ENCODE results near the gene CAMK1G.

Gene CAMK1G

GRCh38 chr1:209630383-209631225 is 47.1 kb downstream of the CAMK1G start:
- TF ChIP-seq CTCF (conservative IDR thresholded peaks at IDR 0.05; ENCODE audit: control insufficient read depth, insufficient read depth, low read depth, low read length), result no peak
- no peak for DNase-seq (ENCODE audit: low read depth)
- no peak overlapping the region for H3K4me3 ChIP-seq (ENCODE audit: control insufficient read depth, low read depth, low read length)

- TF ChIP-seq CTCF (conservative IDR thresholded peaks at IDR 0.05; ENCODE audit: control insufficient read depth, insufficient read depth, low read depth, low read length), result no peak
- H3K4me3 ChIP-seq (ENCODE audit: control insufficient read depth, low read depth, low read length), result no peak overlapping the region
- peak; percentile 52 for DNase-seq (ENCODE audit: low read depth)
These were observed 50.0 kb downstream of the CAMK1G start for GRCh38 chr1:209633335-209633997.

- TF ChIP-seq CTCF (conservative IDR thresholded peaks at IDR 0.05; ENCODE audit: control insufficient read depth, insufficient read depth, low read depth, low read length), result no peak
- DNase-seq (ENCODE audit: low read depth), result no peak
- H3K4me3 ChIP-seq (ENCODE audit: control insufficient read depth, low read depth, low read length), result no peak overlapping the region
These were observed 50.7 kb downstream of the CAMK1G start for GRCh38 chr1:209634005-209634737.

GRCh38 chr1:209635850-209636249 is 52.3 kb downstream of the CAMK1G start:
- TF ChIP-seq CTCF (conservative IDR thresholded peaks at IDR 0.05; ENCODE audit: control insufficient read depth, insufficient read depth, low read depth, low read length), result no peak
- DNase-seq (ENCODE audit: low read depth), result no peak
- H3K4me3 ChIP-seq (ENCODE audit: control insufficient read depth, low read depth, low read length), result no peak overlapping the region

GRCh38 chr1:209641832-209642172 is 58.3 kb downstream of the CAMK1G start:
- H3K4me3 ChIP-seq (ENCODE audit: control insufficient read depth, low read depth, low read length), result no peak overlapping the region
- TF ChIP-seq CTCF (conservative IDR thresholded peaks at IDR 0.05; ENCODE audit: control insufficient read depth, insufficient read depth, low read depth, low read length), result no peak
- no peak for DNase-seq (ENCODE audit: low read depth)

GRCh38 chr1:209642816-209643215 is 59.3 kb downstream of the CAMK1G start:
- no peak for TF ChIP-seq CTCF (conservative IDR thresholded peaks at IDR 0.05; ENCODE audit: control insufficient read depth, insufficient read depth, low read depth, low read length)
- no peak overlapping the region for H3K4me3 ChIP-seq (ENCODE audit: control insufficient read depth, low read depth, low read length)
- no peak for DNase-seq (ENCODE audit: low read depth)
